GM18951 (cell line): ENCODE data around the gene PIGQ.

Experiments used
- POLR2A ChIP-seq: IDR thresholded peaks from 4 replicates; pipeline ENCODE4 v1.6.1; 2011; ENCODE audit warnings: mild to moderate bottlenecking; ENCODE audit not compliant: insufficient read length, insufficient read depth; ENCODE audit errors: extremely low read depth
- in situ Hi-C: fragments of 300-500 bp; cut with MboI; formaldehyde crosslinking; loops from one replicate; pipeline ENCODE4 v1.12.0; 2022; ENCODE audit warnings: low sequenced_read_pairs, mixed read lengths, inconsistent platforms; ENCODE audit not compliant: unreplicated experiment

Gene PIGQ

DNA sequence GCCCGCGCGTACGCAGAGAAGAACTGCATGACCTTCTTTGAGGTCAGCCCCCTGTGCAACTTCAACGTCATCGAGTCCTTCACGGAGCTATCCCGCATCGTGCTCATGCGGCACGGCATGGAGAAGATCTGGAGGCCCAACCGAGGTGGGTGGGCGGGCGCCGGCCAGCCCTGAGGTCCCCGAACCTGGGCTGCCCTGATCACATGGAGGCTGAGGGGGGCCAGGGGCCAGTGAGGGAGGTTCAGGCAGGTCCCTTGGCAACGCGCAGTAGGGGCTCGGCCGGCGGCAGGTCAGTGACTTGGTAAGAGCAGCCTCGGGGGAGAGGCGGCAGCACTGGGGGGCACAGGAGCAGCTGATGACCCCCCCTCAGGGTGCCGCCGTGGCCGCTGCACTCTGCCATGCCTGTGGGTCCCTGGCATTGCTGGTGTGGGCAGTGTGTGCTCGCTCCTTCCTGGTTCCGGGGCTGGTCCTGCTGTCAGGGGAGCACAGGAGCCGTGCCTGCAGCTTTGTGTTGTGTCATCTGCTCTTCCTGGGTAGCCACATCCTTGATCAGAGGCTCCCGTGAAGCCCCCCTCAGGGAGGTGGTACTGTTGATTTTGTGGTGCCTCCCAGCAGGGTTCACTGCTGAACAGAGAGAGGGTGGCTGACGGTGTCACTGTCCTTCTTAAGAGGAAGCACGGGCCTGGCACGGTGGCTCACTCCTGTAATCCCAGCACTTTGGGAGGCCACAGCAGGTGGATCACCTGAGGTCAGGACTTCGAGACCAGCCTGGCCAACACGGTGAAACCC, 56.4 kb downstream of the PIGQ start:
- in situ Hi-C loops, result no loop called here
- TF ChIP-seq POLR2A, result no peak

- in situ Hi-C loops, result no loop called here
- no peak for TF ChIP-seq POLR2A
Observed at GRCh38 chr16:626787-627453, 57.2 kb downstream of the PIGQ start.

- no peak for TF ChIP-seq POLR2A
- in situ Hi-C loops, result no loop called here
Observed at GRCh38 chr16:627454-628239, 57.9 kb downstream of the PIGQ start.

GRCh38 chr16:628321-629061, 58.7 kb downstream of the PIGQ start:
- no peak for TF ChIP-seq POLR2A
- in situ Hi-C loops, result no loop called here

DNA sequence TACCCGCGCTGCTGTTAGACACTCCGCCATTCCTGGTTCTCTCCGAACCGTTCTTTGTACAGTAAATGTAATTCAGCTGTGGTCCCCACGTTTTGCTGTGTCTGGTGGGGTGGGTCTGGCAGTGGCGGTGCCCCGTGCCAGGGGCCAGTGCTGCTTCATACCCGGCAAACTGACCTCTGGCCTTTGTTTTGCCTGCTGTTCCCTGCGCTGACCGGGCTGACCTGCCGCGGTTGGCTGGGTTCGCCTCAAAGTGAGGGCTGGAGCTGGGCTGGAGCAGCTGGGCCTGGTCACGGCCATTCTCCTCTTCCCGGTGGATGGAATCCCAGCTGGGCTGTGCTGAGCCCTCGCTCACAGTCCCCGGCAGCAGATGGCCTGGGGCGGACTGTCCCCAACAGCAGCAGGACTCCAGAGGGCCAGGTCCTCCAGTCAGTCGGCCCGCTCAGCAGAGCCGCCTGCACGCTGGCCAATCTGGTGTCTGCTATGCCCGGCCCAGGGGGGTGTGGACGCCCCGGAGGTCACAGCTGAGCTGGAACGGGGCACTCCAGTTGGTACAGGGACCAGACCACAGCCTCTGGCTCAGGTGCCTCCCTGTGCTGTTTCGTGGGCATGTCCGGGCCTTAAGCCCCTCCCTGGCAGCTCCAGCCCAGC, 59.5 kb downstream of the PIGQ start:
- no peak for TF ChIP-seq POLR2A
- in situ Hi-C loops, result no loop called here

GRCh38 chr16:629833-630248, 60.1 kb downstream of the PIGQ start:
- no peak for TF ChIP-seq POLR2A
- in situ Hi-C loops, result no loop called here

GRCh38 chr16:630249-630814, 60.6 kb downstream of the PIGQ start:
- no peak for TF ChIP-seq POLR2A
- in situ Hi-C loops, result no loop called here

DNA sequence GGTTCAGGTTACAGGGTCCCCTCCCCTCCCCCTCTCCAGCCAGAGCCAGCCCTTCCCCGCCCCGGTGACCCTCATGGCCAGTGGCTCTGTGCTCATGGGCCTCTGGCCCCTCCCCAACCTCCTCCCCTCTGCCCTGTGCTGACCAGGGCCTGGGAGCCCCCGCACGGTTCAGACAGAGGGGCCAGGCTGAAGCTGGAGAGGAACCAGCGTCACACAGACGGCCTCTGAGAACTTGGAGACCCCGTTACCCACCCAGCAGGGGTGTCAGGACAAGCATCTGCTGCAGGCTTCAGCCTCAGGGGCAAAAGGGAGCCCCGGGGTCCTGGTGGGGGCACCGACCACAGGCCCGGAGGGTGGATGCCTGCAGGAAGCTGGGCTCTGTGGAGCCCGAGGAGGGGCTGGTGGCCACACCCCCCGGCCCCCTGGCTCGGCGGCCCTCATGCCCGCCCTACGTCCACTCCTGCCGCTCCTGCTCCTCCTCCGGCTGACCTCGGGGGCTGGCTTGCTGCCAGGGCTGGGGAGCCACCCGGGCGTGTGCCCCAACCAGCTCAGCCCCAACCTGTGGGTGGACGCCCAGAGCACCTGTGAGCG, 61.1 kb downstream of the PIGQ start, which contains the start of gene WFIKKN1:
TSS of gene WFIKKN1 (plus strand) at position 171 of the 591 bp plus-strand sequence. CDS start at position 440, 269 bp downstream.
- in situ Hi-C loops, result no loop called here
- no peak for TF ChIP-seq POLR2A

DNA sequence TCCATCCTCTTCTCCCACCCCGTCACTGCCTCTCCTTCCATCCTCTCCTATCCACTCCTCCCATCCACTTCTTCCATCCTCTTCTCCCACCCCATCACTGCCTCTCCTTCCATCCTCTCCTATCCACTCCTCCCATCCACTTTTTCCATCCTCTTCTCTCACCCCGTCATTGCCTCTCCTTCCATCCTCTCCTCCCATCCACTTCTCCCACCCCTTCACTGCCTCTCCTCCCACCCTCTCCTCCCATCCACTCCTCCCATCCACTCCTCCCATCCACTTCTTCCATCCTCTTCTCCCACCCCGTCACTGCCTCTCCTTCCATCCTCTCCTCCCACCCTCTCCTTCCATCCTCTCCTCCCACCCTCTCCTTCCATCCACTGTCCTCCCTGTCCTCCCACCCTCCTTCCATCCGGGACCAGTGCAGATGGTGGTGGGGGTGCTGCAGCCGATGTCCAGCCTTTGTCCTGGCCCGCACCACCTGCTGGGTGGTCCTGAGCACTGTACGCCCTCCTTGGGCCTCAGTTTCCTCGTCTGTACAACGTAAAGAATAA, 62.1 kb downstream of the PIGQ start:
- in situ Hi-C loops, result no loop called here
- no peak for TF ChIP-seq POLR2A

- in situ Hi-C loops, result no loop called here
- no peak for TF ChIP-seq POLR2A
Observed at GRCh38 chr16:632486-633335, 62.9 kb downstream of the PIGQ start.
